NCI-H2081 (cell line): ENCODE measurements around the gene SEMA5A.
A peak's percentile ranks its signal among the peaks of the same experiment; 100 is the strongest.

Experiments
- DNase-seq, 2 experiments: peaks; one replicate each; lab custom pipeline; 2025; lab: John Stamatoyannopoulos, UW

The SEMA5A gene

DNA sequence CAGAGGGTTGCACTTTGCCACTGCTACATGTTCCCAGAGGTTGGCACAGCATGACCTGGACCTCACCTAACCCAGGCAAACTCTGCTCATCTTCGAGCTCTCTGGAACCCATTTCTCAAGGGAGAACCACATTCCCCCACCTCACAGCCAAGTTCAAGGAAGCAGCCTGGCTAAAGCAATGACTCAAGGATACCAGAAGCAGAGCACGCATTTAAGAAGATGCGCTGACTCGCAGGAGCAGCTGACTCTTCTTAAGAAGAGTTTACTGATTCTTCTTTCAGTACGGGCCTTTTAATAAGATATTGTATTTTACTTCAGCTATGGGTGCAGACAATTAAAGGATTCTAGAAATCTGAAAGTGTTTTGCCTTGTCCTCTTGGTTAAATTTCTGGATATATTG, 4.1 kb upstream of the SEMA5A start:
- DNase-seq: no peak

DNA sequence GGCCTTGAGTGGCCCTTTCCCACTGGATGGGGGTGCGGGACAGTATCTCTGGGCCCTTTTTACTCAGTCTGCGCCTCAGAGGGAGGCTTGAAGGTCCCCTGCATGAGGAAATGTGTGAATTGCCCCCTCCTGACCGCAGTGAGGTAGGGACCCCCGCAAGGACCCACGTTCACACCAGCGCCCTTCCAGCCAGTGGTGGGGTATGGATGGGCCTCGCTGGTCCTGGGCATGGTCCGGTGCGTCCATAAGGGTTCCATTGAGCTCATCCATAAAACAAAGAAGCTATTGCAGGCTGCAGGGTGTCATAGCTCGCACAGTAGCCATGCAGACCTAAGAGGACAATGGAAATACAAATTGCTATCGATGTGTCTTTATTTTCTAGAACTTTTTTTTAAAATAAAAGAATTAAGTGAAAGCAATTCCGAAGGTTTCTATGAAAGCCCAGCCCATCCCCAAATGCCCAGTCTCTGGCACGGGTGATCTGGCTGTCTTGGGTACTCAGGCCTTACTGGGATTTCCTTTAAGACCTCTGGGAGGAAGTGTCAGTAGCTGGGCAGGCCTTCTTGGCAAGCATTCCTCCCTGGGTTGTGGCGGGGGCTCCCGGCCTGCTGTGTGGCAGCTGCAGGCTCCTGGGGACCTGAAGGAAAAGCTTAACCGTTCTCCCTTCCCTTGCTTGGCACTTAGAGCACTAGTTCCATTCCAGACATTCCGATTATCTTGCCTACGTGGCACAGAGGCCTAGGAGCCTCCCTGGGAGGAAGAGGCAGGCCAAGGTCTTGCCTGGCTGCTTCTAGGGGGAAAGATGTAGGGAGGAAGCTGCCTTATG, 1.5 kb upstream of the SEMA5A start:
- DNase-seq: no peak

DNA sequence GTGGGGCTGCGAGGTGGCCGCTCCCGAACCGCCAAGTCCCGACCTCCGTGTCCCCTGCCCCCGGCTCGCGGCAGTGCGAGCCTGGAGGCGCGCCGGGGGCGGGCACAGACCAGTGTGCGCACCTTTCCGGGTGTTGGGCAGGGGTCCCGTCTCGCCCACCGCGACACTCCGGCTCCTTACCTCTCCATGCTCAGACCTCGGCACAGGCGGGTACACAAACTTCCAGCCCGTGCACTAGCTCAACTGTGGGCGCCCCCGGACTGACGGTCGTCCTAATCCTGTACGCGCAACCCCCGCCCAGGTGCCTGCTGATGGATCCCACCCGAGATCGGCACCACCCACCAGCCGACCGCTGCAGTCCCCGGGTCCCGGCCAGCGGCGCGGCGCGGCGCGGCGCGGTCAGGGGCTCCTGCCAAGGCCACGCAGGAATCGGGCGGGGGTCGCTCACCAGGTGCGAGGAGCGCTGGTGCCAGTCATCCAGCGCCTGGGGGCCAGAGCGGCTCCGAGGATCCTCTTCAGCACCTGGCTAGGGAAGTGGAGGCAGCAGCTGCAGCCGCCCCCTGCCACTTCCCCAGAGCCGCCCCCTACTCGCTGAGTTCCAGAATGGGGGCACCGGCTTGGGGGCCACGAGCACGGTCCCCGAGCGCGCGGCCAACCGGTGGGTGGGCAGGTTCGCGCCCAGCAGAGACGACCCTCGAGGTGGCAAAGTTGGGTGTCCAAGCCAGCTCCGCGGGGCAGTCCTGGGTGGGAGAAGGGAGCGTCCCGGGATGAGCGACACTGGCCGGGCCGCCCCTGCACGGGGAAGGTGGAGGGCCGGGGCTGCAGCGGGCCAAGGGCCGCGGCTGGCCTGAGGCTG, 511 bp downstream of the SEMA5A start:
- DNase-seq: no peak

DNA sequence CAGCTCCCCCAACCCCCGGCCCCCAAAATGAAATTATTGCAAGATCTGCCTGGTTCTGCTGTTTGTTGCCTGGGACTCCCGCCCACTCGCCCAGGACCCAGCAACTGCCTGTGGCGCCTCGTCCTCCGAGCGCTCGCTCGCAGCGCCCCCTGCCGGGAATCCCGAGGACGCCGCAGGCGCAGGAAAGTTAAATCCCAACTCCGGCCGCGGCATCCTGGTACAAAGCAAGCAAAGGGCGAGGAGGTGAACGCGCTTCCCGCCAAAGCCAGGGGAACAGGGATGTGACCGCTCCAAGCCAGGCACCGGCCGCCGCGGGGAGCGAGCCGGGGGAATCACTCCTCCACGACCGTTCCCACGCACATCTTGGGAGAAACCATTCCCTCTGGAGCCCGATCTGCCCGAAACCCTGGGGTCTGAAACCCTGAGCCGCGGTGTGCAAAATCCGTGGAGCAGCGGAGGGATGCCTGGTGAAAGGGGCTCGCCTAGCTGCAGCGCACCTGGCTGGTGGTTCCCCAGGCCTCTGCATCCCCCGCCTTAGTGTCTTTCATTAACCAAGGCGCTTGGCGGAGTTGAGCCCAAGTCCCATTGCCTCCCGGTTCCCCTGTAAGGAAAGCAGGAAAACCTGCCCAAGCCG, 1.3 kb downstream of the SEMA5A start:
- peak; percentile 82 to 89 for DNase-seq

DNA sequence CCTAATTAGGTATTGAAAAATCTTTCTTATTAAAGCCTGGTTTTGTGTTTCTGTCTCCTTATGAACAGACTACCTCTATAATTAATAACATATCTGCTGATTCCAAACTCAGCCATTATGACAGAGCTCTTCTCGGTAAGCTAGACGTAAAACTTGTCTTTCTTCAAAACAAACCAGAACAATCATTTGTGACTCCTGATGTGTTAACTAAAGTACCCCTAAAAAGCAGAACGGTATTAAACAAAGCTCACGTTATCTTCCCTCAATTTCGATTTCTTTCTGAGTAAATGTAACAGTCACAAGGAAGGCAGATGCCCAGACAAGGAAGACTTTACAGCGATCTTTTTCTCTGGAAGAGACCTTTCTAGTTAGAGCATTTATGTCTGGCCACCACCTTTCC, 1.8 kb downstream of the SEMA5A start:
- no peak for DNase-seq

DNA sequence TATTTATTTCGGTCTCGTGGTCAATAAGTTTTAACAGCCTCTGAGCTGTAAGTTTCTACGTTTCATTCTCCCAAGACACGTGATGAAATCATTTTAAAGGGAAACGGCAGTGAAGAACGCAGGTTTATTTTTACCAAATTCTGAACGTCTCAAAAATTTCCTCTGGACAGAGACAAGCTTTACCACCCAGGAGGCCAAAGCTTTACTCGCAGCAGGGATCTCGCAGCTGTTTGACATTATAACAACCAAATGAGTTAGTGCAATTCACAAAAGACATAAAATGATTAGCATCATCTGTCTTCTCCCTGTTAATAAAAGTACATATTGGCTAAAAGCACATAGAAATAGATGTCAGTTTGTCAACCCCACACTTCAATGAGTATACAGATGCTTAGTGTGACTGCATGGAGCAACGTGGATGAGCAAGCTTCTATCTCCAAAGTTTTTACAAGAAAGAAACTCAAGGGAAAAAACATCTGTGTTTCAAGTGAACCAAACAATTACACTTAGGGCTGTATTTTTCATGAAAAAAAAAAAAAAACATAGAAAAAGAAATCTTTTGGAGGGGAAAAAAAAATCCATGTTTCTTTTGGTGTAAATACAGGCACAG, 2.5 kb downstream of the SEMA5A start:
- DNase-seq: no peak

DNA sequence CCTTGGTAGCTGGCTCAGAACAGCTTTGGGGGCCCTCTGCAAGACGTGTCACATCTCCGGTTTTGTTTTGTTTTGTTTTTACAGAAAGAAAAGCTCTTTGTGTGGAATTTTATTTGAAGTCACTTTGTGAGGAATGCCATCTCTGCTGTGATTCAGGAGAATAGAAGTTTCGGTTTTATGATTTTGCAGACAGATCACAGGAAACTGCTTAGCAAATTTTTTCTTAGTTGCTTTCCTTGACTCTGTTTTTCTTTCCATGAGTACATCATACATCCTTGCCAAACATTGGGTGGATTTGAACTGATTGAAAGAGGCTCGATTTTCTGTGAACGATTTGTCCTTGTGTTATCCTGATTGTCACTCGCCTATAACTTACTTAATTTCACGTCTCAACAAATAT, 5.1 kb downstream of the SEMA5A start:
- no peak for DNase-seq

DNA sequence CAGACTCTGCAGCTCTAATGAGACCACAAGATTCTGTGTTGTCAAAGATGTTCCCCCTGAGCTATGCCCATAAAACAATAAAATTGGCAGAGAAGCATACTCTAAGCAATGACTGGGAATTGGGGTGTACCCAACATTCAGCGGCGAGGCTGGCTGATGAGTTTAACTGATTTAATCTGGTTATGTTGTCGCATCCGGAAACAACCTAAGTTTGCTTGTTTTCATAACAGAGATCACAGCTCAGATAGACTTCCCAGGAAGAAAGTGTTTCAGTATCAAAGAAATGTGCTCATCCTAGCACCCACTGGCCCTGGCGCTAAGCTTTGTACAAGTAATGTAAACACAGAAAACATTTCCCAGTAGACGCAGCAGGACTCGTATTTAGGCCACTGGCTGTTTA, 7.4 kb downstream of the SEMA5A start:
- DNase-seq: no peak

DNA sequence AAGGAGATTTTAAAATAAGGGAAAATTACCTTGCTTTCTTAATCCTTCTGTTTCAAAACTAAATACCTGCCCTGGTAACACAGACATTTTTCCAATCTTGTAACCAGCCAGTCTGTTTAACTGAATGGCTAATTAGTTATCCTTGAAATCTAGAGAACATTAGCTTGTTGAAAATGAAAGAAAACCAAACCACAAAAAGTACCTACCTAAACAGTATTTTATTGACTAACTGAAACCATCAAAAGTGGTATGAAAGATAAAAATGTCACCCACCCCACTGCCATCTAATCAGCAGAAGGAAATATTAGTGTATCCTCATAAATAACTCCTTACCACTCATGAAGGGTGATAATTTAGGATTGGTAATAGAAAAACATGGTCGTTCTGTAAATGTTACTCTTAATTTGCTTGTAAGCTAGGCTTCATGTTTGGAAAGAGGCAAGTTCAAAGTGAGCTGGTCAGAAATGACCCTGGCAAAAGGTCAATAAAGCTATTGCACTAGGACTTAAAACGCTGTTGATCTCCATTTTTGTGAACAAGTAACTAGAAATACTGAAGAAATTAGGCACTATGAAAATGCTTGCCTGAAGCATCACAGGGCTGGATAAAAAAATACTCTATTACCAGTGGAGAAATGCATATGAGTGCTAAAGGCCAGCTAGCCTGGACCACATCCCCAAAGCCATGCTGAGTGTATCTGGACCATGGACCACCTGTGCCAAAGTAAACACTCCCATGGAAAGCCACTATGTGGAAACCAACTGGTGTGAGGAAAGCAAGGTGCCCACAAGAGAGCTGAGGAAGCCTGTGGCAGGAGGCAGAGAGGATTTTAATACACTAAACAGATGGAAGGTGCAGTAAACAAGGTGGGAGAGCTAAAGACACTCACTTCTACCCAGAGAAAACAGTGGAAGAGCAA, 8.4 kb downstream of the SEMA5A start:
- DNase-seq: no peak

DNA sequence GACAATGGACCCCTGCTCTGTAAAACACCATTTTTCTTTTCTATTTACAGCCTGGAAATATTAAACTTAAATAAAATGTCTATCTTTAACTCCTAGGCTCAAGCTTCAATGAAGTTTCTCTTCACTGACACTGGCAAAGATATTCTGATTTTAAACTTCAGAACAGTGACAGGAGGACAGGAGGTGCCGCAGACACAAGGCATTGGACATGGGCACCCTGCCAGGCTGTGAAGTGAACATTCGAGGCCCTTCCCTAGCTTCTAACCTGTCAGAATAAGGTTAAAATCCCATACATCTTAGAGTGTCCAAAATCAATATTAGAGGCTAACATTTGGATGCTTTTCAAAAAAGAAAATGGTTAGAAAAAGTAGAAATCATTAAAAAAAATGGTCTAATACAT, 9.2 kb downstream of the SEMA5A start:
- DNase-seq: no peak

DNA sequence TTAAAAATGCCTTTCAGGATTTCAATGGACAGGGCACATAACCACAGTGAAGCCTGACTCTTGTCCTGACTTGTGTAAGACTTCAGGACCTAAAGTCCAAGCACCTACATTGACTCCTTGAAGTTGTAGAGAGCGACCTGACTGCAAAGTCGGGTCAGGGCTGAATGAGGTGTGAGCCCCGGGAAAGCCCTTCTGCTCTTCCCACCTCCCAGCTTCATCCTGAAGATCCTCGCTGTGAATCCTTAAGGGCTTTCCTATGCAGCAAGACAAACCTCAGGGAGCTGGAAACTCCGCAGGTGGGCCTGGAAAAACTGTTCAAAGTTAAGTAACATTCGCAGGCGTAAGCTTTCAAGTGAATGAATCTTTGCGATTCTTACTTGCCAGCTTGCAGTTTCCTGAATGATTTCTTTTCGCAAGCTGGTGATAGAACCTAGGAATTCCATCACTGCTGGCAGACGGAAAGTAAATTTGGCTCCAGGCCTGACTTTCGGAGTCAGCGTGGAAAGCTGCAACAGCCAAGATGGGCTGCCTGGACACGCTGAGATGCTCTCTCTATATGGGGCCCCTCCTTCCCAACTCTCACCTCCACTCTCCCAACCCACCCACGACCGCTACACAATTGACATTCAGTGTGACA, 10.9 kb downstream of the SEMA5A start:
- DNase-seq: no peak

DNA sequence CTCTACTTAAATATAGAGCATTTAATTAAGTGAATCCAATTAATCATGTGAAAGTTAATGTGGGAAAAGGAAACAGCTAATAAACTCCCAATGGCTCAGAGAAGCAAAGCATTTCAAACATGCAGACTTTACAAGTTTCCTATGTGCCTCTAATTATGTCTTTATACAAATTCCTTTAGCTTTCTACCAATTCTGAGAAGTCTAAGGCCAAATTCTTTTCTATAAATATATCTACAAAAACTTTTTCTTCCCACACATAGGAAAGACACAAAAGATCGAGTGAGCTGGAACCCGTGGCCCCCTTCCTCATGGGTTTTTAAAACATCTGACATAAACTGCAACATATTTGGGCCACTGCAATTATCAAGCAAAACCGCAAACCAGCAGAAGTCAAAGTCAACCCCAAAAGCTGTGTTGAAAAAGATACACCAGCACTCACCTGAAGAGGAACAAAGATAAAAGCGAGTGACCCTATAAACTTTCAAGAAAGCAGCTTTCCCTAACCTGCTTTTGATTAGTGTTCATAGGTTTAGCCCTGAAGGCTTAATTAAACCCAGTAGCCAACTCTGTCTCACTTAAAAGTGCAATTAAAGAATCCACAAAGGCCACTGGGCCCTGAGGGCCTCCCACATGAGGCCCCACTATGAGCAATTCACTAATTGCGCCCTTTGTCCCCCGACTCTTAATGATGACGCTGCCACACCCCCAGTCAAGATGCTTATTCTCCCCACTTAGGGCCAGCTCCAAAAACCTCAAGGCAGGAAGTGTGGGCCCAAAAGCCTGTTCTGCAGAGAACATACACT, 12.1 kb downstream of the SEMA5A start:
- no peak for DNase-seq

DNA sequence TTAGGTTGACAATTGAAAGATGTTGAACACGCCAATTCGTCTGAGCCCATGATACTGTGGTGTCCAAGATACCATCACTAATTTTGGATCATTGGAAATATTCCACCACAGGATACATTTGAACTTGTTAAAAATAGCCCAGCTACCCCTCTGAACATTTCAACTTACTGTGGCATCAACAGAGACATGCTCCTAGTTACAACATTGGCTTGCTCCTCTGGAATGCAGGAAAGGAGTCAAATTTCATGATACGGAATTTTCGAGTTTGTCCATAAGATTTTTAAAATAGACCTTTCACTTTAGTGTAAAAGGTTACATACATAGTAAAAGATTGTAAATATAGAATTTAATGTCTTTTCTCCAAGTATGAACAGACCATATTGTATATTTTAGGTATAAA, 12.8 kb downstream of the SEMA5A start:
- DNase-seq: no peak

DNA sequence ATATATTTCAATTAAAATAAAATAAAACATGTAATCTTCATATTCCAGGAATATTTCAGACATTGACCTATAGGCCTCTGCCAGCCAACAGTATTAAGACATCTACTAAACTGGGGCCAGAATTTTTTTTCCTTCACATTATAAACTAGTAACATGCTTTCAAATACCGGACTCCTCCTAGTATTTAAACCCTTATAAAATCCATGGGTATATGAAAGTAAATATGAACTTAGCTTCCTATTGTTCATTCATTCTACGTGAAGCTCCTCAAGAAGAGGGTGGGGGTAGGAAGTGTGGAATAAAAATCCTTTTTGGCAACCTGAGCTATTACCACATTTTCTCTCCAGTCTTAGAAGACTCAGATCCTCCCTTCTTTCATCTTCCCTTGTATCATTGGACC, 16.4 kb downstream of the SEMA5A start:
- no peak for DNase-seq

DNA sequence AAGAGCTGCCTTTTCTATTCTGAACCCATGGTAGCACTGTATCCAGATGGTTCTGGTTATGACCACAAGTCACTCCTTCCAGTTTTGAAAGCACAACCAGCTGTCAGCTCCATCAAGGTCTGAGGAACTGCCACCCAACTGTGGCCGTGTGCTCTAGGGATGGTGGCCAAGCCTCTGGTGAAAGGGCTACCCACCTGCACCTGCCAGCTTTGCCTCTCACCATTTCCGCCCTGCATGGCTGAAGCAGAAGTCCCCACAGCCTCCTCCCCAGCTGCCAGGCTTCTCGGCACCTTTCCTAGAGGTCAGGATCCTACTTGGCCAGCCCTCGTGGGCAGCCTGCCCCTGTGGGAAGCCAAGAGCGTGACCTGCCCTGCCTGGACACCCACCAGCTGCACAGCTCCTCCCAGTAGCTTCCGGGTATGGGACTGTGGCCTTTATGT, 16.8 kb downstream of the SEMA5A start:
- DNase-seq: no peak

DNA sequence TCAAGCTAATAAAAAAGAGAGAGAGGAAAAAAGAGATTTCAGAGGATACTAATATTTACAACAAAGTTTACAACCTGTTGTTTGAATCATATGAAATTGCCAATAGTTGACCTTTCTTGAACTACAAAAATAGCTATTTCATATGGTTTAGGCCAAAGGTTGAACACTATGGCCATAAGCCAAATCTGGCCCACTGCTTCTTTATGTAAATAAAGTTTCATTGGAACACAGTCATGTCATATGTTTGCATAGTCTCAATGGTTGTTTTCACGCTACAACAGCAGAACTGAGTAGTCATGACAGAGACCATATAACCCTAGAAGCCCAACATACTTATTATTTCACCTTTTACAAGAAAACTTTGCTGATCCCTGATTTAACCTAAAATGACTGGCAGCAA, 20.9 kb downstream of the SEMA5A start:
- no peak for DNase-seq

DNA sequence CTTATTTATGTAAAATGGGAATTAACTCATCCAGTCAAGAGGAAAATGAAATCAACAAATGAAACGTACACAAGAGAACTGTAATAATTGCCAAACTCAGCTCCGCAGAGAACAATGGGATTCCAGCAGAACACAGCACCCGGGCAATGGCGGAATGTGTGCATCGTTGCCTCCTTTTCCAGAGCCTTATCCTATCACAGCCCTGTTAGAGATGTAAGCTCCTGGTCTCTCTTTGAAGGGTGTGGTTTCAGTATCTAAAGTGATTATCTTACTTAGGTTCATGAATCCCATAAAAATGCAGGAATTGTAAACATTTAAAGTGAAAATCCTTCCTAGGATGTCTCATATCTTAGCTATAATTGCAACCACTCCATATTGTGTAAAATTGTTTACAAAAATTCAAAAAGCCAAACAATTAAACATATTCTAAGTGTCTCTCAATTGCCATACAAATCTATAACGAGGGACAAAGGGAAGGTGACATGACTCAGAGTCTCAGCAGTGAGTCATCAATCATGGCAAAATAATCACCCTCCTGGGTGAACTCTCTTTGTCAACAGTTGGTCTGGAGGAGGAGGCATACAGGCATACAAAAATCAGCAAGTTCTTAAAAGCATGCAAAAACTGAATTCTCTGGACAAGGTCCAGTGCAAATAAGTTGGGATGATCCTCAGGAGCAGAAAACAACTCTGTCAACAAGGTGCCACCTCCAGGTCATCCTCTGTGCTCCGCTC, 22.6 kb downstream of the SEMA5A start:
- peak in 1 of 2 experiments; percentile 30 for DNase-seq

DNA sequence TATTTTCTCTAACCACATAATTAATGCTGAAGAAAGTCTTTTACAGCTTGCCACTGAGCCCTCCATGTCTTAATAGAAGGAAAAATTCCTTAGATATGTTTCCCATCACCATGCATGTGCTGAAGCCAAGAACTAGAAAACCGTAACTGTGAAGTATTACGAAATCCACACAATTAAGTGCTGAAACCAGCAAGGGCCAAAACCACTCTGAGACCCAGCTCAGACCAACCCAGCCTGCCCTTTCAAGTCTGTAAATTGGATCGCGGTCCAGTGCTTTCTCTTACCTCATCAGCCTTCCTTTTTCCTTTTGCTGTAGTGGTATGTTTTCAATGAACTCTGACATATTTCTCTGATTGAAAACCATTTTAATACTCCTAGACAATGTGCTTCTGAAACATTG, 26.3 kb downstream of the SEMA5A start:
- DNase-seq: no peak

DNA sequence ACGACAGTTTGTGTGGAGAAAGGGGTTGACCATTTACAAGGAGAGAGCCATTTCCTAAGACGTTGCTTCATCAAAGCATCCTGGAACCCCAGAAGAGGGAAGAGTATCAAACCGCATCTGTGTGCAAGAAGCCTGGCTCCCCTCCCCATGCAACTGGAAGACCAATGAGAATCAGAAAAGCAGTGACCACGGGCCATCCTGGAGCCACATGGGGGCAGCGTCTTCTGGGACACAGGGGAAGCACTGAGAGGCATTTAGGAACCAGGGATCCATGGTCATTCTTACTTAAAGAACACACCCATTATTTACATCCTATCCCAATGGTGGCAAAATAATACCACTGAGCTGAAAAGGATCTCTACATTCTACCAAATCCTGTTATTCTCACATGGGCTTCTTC, 29.3 kb downstream of the SEMA5A start:
- DNase-seq: no peak
